ENCODE results near the gene SEMG1. TPM values are rescaled to one million over a fixed set of nuclear protein-coding genes. Genes with fewer than 3 reads are reported as not detected.

The SEMG1 gene
- total RNA-seq, 1 experiment from 2014 or later = not detected

DNA sequence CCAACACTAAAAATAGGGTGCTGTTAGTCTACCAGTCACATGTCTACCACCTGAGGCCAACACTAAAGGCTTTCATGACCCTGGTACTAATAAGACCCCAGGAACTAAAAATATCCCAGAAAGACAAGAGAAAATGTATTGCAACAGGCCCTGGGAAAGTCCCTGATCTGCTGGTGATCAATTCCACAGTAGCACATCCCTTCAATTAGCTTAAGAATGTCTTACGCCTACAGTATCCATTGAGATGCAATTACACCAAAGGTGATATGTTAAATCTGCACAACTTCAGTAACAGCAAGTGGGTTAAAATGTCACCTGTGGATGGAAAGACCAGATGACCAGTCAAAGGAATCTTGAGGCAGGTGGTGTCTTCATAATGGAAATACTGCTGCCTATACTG lies 3.1 kb downstream of the SEMG1 start:
- ChIA-PET POLR2A (interaction anchor here (0.8 kb wide), 1 partner anchor 88 kb away, joined by 7 read pairs; no protein-coding TSS in a partner anchor), CTCF (interaction anchor here (0.6 to 0.7 kb wide), 2 partner anchors 70 to 252 kb away, joined by 3 to 5 read pairs; no protein-coding TSS in a partner anchor)
- no peaks in the 10 kb centered on the region for H3K9me3 Mint-ChIP-seq (ENCODE audit: unreplicated experiment)
- no peaks in the 10 kb centered on the region for H3K36me3 Mint-ChIP-seq (ENCODE audit: insufficient read depth, unreplicated experiment)
- no peaks in the 10 kb centered on the region for H3K4me1 Mint-ChIP-seq (ENCODE audit: insufficient read depth, unreplicated experiment)
- H3K27ac Mint-ChIP-seq (ENCODE audit: low read depth, unreplicated experiment) = no peak overlapping the region
- H3K27me3 Mint-ChIP-seq (ENCODE audit: insufficient read depth, unreplicated experiment) = peaks cover 90% of the 10 kb centered on the region
- no TSS peak for BruUV-seq (replicated peaks)
- H3K4me3 Mint-ChIP-seq (ENCODE audit: unreplicated experiment) = no peak overlapping the region
- no peak for DNase-seq (ENCODE audit: unreplicated experiment)
- intact Hi-C loops (cut with micrococcal nuclease) = no loop called here
- TF ChIP-seq, protein P1, sequence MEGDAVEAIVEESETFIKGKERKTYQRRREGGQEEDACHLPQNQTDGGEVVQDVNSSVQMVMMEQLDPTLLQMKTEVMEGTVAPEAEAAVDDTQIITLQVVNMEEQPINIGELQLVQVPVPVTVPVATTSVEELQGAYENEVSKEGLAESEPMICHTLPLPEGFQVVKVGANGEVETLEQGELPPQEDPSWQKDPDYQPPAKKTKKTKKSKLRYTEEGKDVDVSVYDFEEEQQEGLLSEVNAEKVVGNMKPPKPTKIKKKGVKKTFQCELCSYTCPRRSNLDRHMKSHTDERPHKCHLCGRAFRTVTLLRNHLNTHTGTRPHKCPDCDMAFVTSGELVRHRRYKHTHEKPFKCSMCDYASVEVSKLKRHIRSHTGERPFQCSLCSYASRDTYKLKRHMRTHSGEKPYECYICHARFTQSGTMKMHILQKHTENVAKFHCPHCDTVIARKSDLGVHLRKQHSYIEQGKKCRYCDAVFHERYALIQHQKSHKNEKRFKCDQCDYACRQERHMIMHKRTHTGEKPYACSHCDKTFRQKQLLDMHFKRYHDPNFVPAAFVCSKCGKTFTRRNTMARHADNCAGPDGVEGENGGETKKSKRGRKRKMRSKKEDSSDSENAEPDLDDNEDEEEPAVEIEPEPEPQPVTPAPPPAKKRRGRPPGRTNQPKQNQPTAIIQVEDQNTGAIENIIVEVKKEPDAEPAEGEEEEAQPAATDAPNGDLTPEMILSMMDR (IDR thresholded peaks at IDR 0.05; ENCODE audit: unreplicated experiment) = no peak

DNA sequence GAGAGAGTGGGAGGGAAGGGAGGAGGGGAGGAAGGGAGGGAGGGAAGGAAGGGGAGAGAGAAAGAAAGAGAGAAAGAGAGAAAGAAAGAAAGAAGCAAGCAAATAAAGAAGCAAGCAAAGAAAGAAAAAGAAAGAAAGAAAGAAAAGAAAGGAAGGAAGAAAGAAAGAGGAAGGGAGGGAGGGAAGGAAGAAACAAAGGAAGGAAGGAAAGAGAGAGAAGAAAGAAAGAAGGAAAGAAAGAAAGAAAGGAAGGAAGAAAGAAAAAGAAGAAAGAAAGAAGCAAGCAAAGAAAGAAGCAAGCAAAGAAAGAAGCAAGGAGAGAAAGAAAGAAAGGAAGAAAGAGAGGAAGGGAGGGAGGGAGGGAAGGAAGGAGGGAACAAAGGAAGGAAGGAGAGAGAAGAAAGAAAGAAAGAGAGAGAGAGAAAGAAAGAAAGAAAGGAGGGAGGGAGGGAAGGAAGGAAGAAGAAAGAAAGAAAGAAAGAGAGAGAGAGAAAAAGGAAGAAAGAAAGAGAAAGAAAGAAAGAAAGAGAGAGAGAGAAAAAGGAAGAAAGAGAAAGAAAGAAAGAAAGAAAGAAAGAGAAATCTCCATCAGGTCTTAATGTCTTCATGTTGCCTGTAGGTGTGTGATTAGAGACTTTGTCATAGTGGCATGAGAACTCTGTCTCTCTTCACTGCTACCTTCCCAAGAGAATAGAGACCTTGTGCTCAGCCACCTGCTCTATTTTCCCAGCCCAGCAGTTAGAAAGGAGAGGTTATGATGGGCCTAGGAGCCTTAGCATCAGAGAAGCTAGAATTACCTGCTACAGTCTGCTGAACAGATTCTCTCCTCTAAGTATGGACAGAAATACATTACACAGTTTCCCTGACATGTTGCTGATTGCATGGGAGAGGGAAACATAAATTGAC lies 5.0 kb downstream of the SEMG1 start:
- no peak for DNase-seq (ENCODE audit: unreplicated experiment)
- no peaks in the 10 kb centered on the region for H3K9me3 Mint-ChIP-seq (ENCODE audit: unreplicated experiment)
- H3K4me1 Mint-ChIP-seq (ENCODE audit: insufficient read depth, unreplicated experiment) = no peaks in the 10 kb centered on the region
- ChIA-PET POLR2A (no interaction called here), CTCF (no interaction called here)
- intact Hi-C loops (cut with micrococcal nuclease) = no loop called here
- no peaks in the 10 kb centered on the region for H3K36me3 Mint-ChIP-seq (ENCODE audit: insufficient read depth, unreplicated experiment)
- peaks cover 71% of the 10 kb centered on the region for H3K27me3 Mint-ChIP-seq (ENCODE audit: insufficient read depth, unreplicated experiment)
- no peak overlapping the region for H3K4me3 Mint-ChIP-seq (ENCODE audit: unreplicated experiment)
- H3K27ac Mint-ChIP-seq (ENCODE audit: low read depth, unreplicated experiment) = no peak overlapping the region
- TF ChIP-seq, protein P1 (IDR thresholded peaks at IDR 0.05; ENCODE audit: unreplicated experiment) = no peak
- BruUV-seq (replicated peaks) = no TSS peak

- Mint-ChIP-seq H3K27ac (ENCODE audit: low read depth, unreplicated experiment) (no peak overlapping the region), H3K4me1 (ENCODE audit: insufficient read depth, unreplicated experiment) (no peaks in the 10 kb centered on the region), H3K4me3 (ENCODE audit: unreplicated experiment) (no peak overlapping the region), H3K27me3 (ENCODE audit: insufficient read depth, unreplicated experiment) (peaks cover 61% of the 10 kb centered on the region), H3K36me3 (ENCODE audit: insufficient read depth, unreplicated experiment) (no peaks in the 10 kb centered on the region), H3K9me3 (ENCODE audit: unreplicated experiment) (no peaks in the 10 kb centered on the region)
- CTCF ChIA-PET = no interaction called here
- DNase-seq (ENCODE audit: unreplicated experiment) = no peak
- intact Hi-C loops (cut with micrococcal nuclease) = no loop called here
- no TSS peak for BruUV-seq (replicated peaks)
- POLR2A ChIA-PET = no interaction called here
- TF ChIP-seq, protein P1 (IDR thresholded peaks at IDR 0.05; ENCODE audit: unreplicated experiment) = no peak
Measured at GRCh38 chr20:45212836-45213235, 6.0 kb downstream of the SEMG1 start.

GRCh38 chr20:45218124-45218523 lies 11.3 kb downstream of the SEMG1 start:
- peaks cover 11% of the 10 kb centered on the region for H3K9me3 Mint-ChIP-seq (ENCODE audit: unreplicated experiment)
- no peak for DNase-seq (ENCODE audit: unreplicated experiment)
- H3K27me3 Mint-ChIP-seq (ENCODE audit: insufficient read depth, unreplicated experiment) = peaks cover 49% of the 10 kb centered on the region
- POLR2A ChIA-PET = no interaction called here
- H3K36me3 Mint-ChIP-seq (ENCODE audit: insufficient read depth, unreplicated experiment) = no peaks in the 10 kb centered on the region
- TF ChIP-seq, protein P1 (IDR thresholded peaks at IDR 0.05; ENCODE audit: unreplicated experiment) = no peak
- intact Hi-C loops (cut with micrococcal nuclease) = no loop called here
- H3K4me1 Mint-ChIP-seq (ENCODE audit: insufficient read depth, unreplicated experiment) = no peaks in the 10 kb centered on the region
- CTCF ChIA-PET = interaction anchor here (0.6 to 0.8 kb wide), 3 partner anchors 42 to 79 kb away, joined by 3 read pairs; no protein-coding TSS in a partner anchor
- no peak overlapping the region for H3K27ac Mint-ChIP-seq (ENCODE audit: low read depth, unreplicated experiment)
- H3K4me3 Mint-ChIP-seq (ENCODE audit: unreplicated experiment) = no peak overlapping the region
- no TSS peak for BruUV-seq (replicated peaks)
